Natural killer cell (primary cell): ENCODE results near the gene PSTK. TPM values are rescaled to one million over a fixed set of nuclear protein-coding genes. Genes with fewer than 3 reads are reported as not detected.

Experiments used
- ATAC-seq, 3 donors: fragments of 150-1000 bp in 2 of 3; fragments of 200-7000 bp in 1 of 3; cut with Tn5 transposase; 1 replicate in 1 of 3; 2 replicates in 2 of 3; pipeline ENCODE4 v1.10.0; 2021; ENCODE audit warnings: mild to moderate bottlenecking in 2 of 3, moderate library complexity in 2 of 3
- DNase-seq, 2 donors: peaks; one replicate each; pipeline versions ENCODE4 v3.0.0 to v3.0.0-alpha.2; 2013 to 2021; ENCODE audit warnings: mixed read lengths in 1 of 2
- H3K27ac ChIP-seq: one replicate; pipeline ENCODE4 v1.5.1; 2013; ENCODE audit warnings: mild to moderate bottlenecking, low read length
- H3K27me3 ChIP-seq: one replicate; pipeline ENCODE4 v1.6.1; 2013; ENCODE audit warnings: low read length; ENCODE audit not compliant: control insufficient read depth, insufficient read depth
- H3K36me3 ChIP-seq: one replicate; pipeline ENCODE4 v1.6.1; 2013; ENCODE audit warnings: low read length; ENCODE audit not compliant: control insufficient read depth, insufficient read depth
- H3K4me1 ChIP-seq: one replicate; pipeline ENCODE4 v1.6.1; 2013; ENCODE audit warnings: low read length; ENCODE audit not compliant: control insufficient read depth, insufficient read depth
- H3K4me3 ChIP-seq: one replicate; pipeline ENCODE4 v1.5.1; 2013; ENCODE audit warnings: low read length
- H3K9me3 ChIP-seq: one replicate; pipeline ENCODE4 v1.6.1; 2013; ENCODE audit warnings: low read length; ENCODE audit not compliant: control insufficient read depth, insufficient read depth
- H3K27ac Mint-ChIP-seq, 2 donors: one replicate each; pipeline ENCODE4 v1.8.0; 2022; ENCODE audit warnings: mild to moderate bottlenecking in 2 of 2, mixed read lengths in 2 of 2, moderate library complexity in 1 of 2
- H3K27me3 Mint-ChIP-seq, 2 donors: one replicate each; pipeline ENCODE4 v1.8.0; 2022; ENCODE audit warnings: low read depth in 2 of 2, mixed read lengths in 2 of 2
- H3K36me3 Mint-ChIP-seq: one replicate; pipeline ENCODE4 v1.8.0; 2022; ENCODE audit warnings: mixed read lengths
- H3K4me1 Mint-ChIP-seq, 2 donors: one replicate each; pipeline ENCODE4 v1.8.0; 2022; ENCODE audit warnings: mixed read lengths in 2 of 2
- H3K4me3 Mint-ChIP-seq: one replicate; pipeline ENCODE4 v1.8.0; 2022; ENCODE audit warnings: mild to moderate bottlenecking, moderate library complexity, mixed read lengths
- H3K9me3 Mint-ChIP-seq, 2 donors: one replicate each; pipeline ENCODE4 v1.8.0; 2022; ENCODE audit warnings: mixed read lengths in 2 of 2
- CTCF ChIP-seq: fragments of 200-600 bp; IDR thresholded peaks from one replicate; pipeline ENCODE4 v1.8.0; 2022; ENCODE audit warnings: antibody characterized with exemption
- WGBS: methylation state at CpG from one replicate; pipeline ENCODE4 v1.1.7; 2013; ENCODE audit warnings: missing lambda C conversion rate; ENCODE audit not compliant: insufficient coverage; 5-methylcytosine and 5-hydroxymethylcytosine counted together
- intact Hi-C: fragments of 100-400 bp; cut with micrococcal nuclease; formaldehyde crosslinking; loops from one replicate; pipeline ENCODE4 v1.14.2; 2022
- total RNA-seq, 4 donors: library from RNA; stranded (reverse); fragments of 120-200 nt in 1 of 4; gene quantifications; one replicate each; pipeline versions ENCODE4 v1.2.3 to v1.2.4, GENCODE V29; 2013 to 2022

The PSTK gene
- total RNA-seq, 3 donors from 2014 or later (not counting 1 experiment from before 2014, with no cell fraction given): 10.6 to 13.8 (median 13.7) TPM

DNA sequence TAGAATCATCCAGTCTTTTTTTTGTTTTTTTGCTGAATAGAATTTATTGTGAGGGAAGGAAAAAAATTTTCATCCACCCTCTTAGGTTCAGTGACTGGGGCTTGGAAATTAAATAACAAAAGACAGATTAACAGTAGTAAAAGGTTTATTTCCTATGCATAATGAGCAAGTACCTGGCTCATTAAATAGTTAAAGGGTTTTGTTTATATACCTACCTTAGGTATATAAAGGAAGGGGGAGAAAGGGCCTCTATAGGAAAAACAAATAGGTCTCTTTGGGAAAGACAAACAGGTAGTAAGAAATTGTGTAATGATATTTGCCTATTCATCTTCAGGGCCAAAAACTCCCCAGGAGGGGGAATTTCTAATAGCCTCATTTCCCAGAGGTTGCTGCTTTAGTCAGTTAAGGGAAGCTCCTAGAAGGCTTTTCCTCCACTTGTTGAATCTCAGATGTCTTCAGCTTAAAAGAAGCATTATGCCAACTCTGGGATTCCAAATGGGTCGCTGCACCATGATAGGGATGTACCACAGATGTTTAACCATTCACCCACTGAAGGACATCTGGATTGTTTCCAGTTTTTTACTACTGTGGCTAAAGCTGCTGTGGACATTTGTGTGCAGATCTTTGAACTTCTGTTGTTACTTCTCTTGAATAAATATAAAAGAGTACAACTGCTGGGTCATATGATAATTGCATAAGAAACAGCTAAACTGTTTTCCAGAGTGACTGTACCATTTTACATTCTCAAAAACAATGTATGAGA, 39.9 kb downstream of the PSTK start:
- intact Hi-C loops: no loop called here
- H3K4me3 Mint-ChIP-seq: no peak overlapping the region
- ATAC-seq (no peak), DNase-seq (no peak)
- Histone ChIP-seq H3K4me1 (no peaks in the 10 kb centered on the region), H3K27me3 (no peaks in the 10 kb centered on the region), H3K4me3 (no peak overlapping the region), H3K36me3 (no peaks in the 10 kb centered on the region), H3K9me3 (no peaks in the 10 kb centered on the region), H3K27ac (no peak overlapping the region)
- H3K27ac Mint-ChIP-seq: no peak overlapping the region
- no peaks in the 10 kb centered on the region for H3K27me3 Mint-ChIP-seq
- no peaks in the 10 kb centered on the region for H3K9me3 Mint-ChIP-seq
- H3K36me3 Mint-ChIP-seq: no peaks in the 10 kb centered on the region
- H3K4me1 Mint-ChIP-seq: peaks cover 5 to 15% of the 10 kb centered on the region in 2 donors
- WGBS: 94% methylated on average over 1 of the region's 1 CpG
- TF ChIP-seq CTCF: no peak

- TF ChIP-seq CTCF: no peak
- Mint-ChIP-seq H3K27ac (no peak overlapping the region), H3K27me3 (no peaks in the 10 kb centered on the region), H3K4me1 (peaks cover 5 to 9% of the 10 kb centered on the region in 2 donors), H3K36me3 (no peaks in the 10 kb centered on the region), H3K4me3 (no peak overlapping the region), H3K9me3 (no peaks in the 10 kb centered on the region)
- Histone ChIP-seq H3K27ac (no peak overlapping the region), H3K4me3 (no peak overlapping the region), H3K36me3 (no peaks in the 10 kb centered on the region), H3K4me1 (no peaks in the 10 kb centered on the region), H3K9me3 (no peaks in the 10 kb centered on the region), H3K27me3 (no peaks in the 10 kb centered on the region)
- WGBS: 74% methylated on average over 3 of the region's 3 CpGs
- no peak for DNase-seq
- no peak for ATAC-seq
- intact Hi-C loops: no loop called here
These were observed 41.3 kb downstream of the PSTK start for GRCh38 chr10:123021517-123021916.

- Mint-ChIP-seq H3K27ac (no peak overlapping the region), H3K27me3 (no peaks in the 10 kb centered on the region), H3K36me3 (no peaks in the 10 kb centered on the region), H3K4me3 (no peak overlapping the region), H3K9me3 (no peaks in the 10 kb centered on the region), H3K4me1 (peaks cover 10 to 18% of the 10 kb centered on the region in 2 donors)
- no peak overlapping the region for H3K4me3 ChIP-seq
- H3K27me3 ChIP-seq: no peaks in the 10 kb centered on the region
- WGBS: 76% methylated on average over 2 of the region's 2 CpGs
- no peaks in the 10 kb centered on the region for H3K9me3 ChIP-seq
- ATAC-seq (no peak), DNase-seq (no peak)
- intact Hi-C loops: no loop called here
- no peaks in the 10 kb centered on the region for H3K4me1 ChIP-seq
- H3K36me3 ChIP-seq: no peaks in the 10 kb centered on the region
- no peak for TF ChIP-seq CTCF
- H3K27ac ChIP-seq: no peak overlapping the region
These were observed 44.3 kb downstream of the PSTK start for GRCh38 chr10:123024540-123024939.

DNA sequence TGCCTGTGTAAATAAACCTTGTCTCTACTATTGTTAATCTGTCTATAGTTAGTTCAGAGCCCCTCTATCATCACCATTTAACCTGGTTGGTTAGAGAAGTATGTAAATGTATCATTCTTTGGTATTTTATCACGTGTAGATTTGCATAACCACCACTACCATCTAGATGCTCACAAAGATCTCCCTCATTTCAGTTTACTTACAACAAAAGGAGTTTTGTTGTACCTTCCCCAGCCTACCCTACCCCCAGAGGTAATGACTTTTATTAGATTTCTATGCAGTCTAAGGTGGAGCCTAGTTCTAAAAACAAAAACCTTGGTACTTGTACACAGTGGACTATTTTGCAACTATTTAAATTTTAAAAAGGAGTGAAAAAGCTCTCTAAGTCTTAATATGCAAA, 46.1 kb downstream of the PSTK start:
- Mint-ChIP-seq H3K27me3 (no peaks in the 10 kb centered on the region), H3K4me3 (no peak overlapping the region)
- ATAC-seq: no peak

More for the DNA sequence above, 46.1 kb downstream of the PSTK start:
- no peak for TF ChIP-seq CTCF
- Histone ChIP-seq H3K4me1 (no peaks in the 10 kb centered on the region), H3K36me3 (no peaks in the 10 kb centered on the region), H3K9me3 (no peaks in the 10 kb centered on the region), H3K4me3 (no peak overlapping the region), H3K27me3 (no peaks in the 10 kb centered on the region), H3K27ac (no peak overlapping the region)
- no peak overlapping the region for H3K27ac Mint-ChIP-seq
- WGBS: no CpG with 5 or more reads among the region's 1 CpG
- peaks cover 10 to 20% of the 10 kb centered on the region in 2 donors for H3K4me1 Mint-ChIP-seq
- intact Hi-C loops: no loop called here
- H3K9me3 Mint-ChIP-seq: no peaks in the 10 kb centered on the region
- H3K36me3 Mint-ChIP-seq: no peaks in the 10 kb centered on the region
- no peak for DNase-seq
